GM21576 (cell line): ENCODE results near the gene ATP6V1G1.

ENCODE experiments used
- ATAC-seq: cut with Tn5 transposase; IDR thresholded peaks from one replicate; pipeline ENCODE4 v1.9.1; 2021; ENCODE audit warnings: mild to moderate bottlenecking, moderate library complexity; ENCODE audit not compliant: unreplicated experiment

Gene ATP6V1G1

DNA sequence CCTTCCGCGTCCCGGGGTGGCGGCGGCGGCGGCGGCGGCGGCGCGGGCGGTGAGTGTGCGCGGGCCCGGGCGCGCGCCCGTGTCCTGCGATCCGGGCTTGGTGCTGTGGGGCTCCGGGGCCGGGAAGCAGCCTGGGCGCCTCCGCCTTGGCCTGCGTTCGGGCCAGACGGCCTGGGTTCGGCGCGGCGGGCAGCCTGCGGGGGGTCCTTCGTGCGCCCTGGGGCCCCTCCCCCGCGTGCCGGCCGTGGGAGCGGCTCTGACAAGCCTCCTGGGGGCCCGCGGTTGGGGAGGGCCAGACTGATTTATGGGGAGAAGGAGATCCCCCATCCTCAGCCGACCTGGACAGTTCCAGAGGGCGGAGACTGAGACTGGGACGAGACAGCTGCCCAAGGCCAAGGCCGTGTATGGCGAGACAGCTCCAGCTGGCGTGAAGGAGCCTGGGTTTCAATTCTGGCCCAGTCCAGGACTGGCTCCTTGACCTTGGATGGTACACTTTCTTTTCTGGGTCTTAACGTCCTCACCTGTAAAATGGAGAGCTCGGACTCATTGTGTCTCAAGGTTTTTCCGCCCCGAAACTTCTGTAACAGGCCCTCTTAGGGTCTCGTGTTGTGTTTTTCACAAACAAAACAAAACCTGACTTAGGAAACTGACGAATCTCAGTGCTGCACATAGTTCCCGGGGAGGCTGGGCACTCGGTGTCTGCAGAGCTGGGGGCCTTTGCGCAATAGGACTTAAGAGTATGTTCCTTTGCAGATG lies 24.1 kb downstream of the ATP6V1G1 start:
- peak; percentile 30 for ATAC-seq

DNA sequence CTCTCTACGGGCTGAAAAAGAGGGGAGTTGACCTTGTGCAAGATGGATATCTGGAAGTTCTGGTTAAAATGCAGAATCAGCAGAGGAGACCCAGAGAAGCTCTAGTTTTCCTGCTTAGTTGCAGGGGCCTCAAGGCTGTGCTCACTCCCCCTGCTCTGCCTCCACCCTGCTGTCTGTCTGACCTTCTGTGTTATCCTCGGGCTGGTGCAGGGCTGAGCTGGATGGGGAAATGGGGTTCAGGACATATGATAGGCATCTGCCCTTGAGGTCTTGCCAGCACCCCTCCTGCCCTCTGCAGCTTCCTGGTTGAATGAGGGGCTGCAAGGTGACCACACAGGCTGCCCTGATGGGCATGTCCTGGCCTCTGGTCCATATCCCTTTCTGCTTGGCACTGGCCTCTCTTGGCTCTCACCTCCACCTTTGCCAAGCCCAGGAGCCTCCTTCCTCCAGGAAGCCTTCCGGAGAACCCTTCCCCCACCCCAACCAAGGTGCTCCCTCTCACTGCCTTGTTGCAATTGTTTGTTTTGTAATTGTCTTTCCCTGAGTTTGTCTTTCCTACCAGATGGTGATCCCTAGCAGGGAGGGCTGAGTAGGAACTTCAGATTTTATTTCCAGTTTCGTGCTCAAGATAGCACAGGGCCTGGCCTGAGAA lies 24.8 kb downstream of the ATP6V1G1 start:
- no peak for ATAC-seq

DNA sequence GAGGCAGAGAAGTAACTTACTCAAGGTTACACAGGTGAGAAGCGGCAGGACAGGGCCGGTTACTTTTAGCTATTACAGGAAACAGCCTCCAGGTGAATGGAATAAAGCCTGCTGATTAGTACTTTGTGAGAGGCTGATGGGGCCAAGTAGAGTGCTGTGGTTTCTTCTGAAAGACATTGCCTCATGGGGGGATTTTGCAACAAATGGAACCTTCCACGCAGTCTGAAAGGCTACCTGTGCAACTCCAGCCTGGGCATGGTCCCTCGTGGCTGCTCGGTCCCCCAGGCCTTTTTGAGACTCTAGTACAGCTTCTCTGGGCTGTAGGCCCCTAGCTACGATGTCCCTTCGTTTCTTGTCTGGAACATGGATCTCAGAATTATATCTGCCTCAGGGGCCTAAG lies 25.5 kb downstream of the ATP6V1G1 start:
- ATAC-seq, result no peak

DNA sequence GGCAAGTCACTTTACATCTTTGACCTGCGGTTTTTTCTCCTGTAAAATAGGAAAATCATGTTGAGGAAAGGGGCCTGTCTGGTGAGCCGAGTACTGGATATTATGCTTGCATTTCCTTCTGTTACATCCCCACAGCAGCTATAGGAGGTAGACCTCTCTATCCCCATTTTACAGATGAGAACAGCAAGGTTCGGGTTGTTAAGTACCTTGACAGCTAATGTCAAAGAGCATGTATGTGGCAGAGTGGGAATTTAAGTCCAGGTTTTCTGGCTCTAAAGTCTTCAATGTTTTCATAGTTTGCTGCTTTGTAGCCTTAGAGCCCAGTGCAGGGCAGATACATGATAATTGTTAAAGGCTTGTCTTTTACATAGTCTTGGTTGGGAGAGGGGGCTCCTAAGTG lies 26.4 kb downstream of the ATP6V1G1 start:
- ATAC-seq, result no peak

- no peak for ATAC-seq
These were observed 26.8 kb downstream of the ATP6V1G1 start for GRCh38 chr9:114614373-114614772.

GRCh38 chr9:114616684-114617520 lies 29.3 kb downstream of the ATP6V1G1 start:
- peak; percentile 68 for ATAC-seq

GRCh38 chr9:114619191-114619761 lies 31.7 kb downstream of the ATP6V1G1 start:
- ATAC-seq, result peak; percentile 43

- ATAC-seq, result no peak
These were observed 34.0 kb downstream of the ATP6V1G1 start for GRCh38 chr9:114621561-114621960.

GRCh38 chr9:114621975-114622609 lies 34.5 kb downstream of the ATP6V1G1 start:
- ATAC-seq, result no peak

DNA sequence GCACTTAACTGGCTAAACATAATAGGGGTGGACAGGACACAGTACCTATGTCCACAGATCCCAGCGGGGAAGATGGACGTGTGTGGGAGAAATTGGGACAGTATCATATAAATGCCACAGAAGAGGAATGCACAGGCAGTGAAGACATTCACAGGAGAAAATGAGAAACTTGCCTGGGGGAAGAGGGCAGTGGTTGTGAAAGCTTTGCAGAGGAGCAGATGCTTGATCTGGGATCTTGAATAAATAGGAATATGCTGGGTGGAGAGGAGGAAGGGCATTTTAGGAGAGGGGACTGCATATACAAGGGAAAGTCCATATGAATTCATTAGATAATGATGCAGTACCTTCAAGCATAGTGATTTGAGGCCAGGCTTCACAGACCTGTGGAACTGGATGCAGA lies 37.1 kb downstream of the ATP6V1G1 start:
- ATAC-seq, result no peak

- ATAC-seq, result no peak
These were observed 38.9 kb downstream of the ATP6V1G1 start for GRCh38 chr9:114626415-114627020.

GRCh38 chr9:114627553-114627952 lies 40.0 kb downstream of the ATP6V1G1 start:
- no peak for ATAC-seq

DNA sequence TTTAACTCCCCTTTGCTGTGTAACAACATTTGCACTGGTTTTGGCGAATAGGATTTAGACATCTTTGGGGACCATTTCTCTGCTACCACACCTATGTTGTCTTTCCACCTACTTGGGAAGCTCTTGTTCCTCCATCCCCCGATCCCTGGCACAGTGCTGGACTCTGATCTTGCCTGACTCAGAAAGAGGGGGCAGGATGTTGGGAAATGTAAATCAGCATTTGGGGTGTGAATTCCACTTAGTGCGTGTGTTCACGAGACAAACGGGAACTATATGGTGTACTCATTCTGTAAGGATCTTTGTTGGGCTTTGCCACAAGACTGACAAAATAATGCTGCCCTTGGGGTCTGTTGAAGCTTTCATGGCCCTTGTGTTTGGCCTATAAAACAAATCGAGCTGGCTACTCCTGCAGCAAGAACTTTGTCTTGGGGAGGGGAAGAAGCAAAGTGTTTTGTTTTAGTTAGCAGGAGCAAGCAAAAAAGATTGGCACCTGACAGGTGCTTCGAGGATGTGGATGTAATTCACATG lies 42.1 kb downstream of the ATP6V1G1 start:
- no peak for ATAC-seq

DNA sequence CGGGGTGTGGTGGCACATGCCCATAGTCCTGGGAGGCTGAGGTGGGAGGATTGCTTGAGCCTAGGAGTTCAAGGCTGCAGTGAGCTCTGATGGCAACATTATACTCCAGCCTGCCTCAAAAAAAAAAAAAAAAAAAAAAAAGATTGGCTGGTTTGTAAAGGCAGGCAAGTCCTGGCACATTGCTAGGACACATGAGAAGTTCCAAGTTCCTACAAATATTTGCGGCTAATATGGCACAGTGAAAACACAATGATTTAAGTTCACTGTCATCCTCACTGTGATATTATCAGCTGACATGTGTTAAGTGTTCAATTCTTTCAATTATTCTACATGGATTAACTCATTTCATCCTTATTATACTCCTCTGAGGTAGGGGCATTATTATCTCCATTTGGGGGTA lies 43.6 kb downstream of the ATP6V1G1 start:
- no peak for ATAC-seq

DNA sequence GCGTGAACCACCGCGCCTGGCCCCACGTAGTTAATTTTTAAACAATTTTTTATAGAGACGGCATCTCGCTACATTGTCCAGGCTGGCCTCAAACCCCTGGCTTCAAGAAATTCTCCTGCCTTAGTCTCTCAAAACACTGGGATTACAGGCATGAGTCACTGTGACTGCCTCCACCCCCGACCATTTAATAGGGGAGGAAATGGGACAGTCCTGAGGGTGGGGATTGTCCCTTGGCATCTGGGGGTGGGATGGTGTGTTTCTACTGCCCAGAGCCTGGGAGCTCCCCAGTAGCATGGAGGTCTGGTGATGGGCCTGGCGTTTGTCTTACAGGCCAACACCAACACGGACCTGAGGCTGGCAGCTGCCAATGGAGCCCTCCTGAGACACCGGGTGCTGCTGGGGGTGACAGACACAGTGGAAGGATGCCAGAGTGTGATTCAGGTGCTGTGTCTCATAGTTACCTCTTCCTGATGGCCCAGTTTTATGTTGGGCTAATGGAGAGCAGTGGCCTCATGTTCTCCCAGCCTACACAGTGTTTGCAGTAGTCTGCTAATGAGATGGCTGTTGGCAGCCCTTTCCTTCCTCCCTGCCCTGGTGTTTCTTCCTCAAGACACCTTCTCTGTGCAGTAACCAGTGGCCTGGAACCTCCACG lies 46.0 kb downstream of the ATP6V1G1 start:
- no peak for ATAC-seq

DNA sequence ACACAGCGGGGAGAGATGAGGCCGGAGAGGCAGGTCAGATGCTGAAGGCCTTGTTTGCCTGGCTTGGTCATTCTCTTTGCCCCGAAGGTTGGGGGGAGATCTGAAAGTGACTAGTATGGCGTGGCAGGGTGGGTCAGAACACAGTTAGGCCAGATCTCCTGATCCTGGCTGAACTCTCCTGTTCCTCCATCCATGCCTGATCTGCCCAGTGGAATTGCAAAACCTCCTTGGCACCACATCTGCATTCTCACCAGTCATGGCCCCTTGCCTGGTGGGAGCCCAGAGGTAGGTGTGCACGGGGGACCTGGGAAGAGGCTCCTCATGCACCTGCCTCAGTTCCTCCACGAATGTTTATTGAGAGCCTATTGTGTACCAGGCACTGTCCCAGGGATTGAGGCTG lies 46.8 kb downstream of the ATP6V1G1 start:
- no peak for ATAC-seq

- no peak for ATAC-seq
These were observed 50.8 kb downstream of the ATP6V1G1 start for GRCh38 chr9:114638404-114638803.

DNA sequence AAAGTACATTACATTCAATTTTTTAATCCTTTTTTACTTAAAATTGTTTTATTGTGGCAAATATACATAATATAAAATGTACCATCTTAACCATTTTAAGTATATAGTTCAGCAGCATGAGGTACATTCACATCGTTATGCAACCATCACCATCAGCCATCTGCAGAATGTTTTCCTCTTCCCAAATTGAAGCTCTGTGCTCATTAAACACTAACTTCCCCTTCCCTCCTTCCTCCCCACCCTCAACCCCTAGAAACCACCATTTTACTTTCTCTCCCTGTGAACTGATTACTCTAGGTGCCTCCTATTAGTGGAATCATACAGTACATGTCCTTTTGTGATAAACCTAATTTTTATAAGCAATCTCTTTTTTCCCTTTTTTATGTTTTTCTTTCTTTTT lies 54.4 kb downstream of the ATP6V1G1 start:
- no peak for ATAC-seq

DNA sequence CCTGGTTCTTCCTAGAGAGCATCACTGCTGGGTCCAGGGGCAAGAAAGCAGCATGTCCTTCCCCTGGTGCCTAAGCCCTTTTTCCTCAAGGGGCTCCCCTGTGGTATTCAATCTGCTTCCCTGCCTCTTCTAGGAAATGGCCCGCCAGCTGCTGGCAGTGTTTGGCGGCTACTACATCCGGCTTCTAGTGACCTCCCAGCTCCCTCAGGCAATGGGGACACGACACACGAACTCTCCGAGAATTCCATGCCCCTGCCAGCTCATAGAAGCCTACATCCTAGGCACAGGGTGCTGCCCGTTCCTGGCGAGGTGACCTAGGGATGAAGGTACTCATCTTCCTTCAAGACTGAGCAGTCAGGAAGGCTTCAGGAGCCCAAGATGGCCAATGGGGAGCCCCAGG lies 55.4 kb downstream of the ATP6V1G1 start:
- no peak for ATAC-seq

DNA sequence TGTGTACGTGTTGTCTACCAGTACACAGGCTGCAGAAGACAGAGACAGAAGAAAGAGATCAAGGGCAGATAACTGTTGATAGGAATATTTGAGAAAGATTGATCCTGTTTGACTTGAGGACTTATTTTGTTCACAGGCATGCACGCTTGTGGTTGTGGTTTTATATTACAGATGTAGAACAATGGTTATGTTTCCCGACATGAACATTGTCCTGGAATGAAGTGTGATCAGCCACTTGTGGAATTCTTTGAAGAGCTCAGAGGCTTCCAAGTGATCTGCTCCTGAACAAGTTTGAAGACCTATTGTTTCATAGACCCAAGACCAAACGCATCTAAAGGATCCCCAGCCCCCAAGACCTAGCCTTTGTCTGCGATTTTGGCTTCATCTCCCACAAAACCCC lies 56.3 kb downstream of the ATP6V1G1 start:
- ATAC-seq, result no peak
